ENCODE measurements around the gene KLHL12. TPM values are rescaled to one million over a fixed set of nuclear protein-coding genes. Genes with fewer than 3 reads are reported as not detected.

KLHL12 gene
- polyA plus RNA-seq, 1 experiment = 22.7 TPM

- Histone ChIP-seq H3K4me3 (ENCODE audit: low read depth, low read length) (no peak overlapping the region), H3K27me3 (ENCODE audit: control insufficient read depth, insufficient read depth, low read length) (no peaks in the 10 kb centered on the region), H3K36me3 (ENCODE audit: control insufficient read depth, insufficient read depth, low read length) (peaks cover 3% of the 10 kb centered on the region; the same call in 1 of the 2 replicates)
- ChIA-PET POLR2A (no interaction called here), CTCF (interaction anchor here (1.2 kb wide), 1 partner anchor 33 kb away, joined by 4 read pairs; no protein-coding TSS in a partner anchor)
- no peak for DNase-seq (ENCODE audit: low read depth)
- no peak for TF ChIP-seq CTCF (IDR thresholded peaks at IDR 0.05; ENCODE audit: insufficient read depth, low read depth, low read length)
These were observed 46.0 kb downstream of the KLHL12 start for GRCh38 chr1:202880961-202881460.

- peaks cover 3% of the 10 kb centered on the region; the same call in 1 of the 2 replicates for H3K36me3 ChIP-seq (ENCODE audit: control insufficient read depth, insufficient read depth, low read length)
- TF ChIP-seq CTCF (IDR thresholded peaks at IDR 0.05; ENCODE audit: insufficient read depth, low read depth, low read length) = no peak
- CTCF ChIA-PET = interaction anchor here (1.2 kb wide), 1 partner anchor 32 kb away, joined by 4 read pairs; no protein-coding TSS in a partner anchor
- POLR2A ChIA-PET = no interaction called here
- no peaks in the 10 kb centered on the region for H3K27me3 ChIP-seq (ENCODE audit: control insufficient read depth, insufficient read depth, low read length)
- no peak overlapping the region for H3K4me3 ChIP-seq (ENCODE audit: low read depth, low read length)
- DNase-seq (ENCODE audit: low read depth) = no peak
These were observed 47.0 kb downstream of the KLHL12 start for GRCh38 chr1:202880062-202880461.

GRCh38 chr1:202879128-202879527 lies 47.9 kb downstream of the KLHL12 start:
- POLR2A ChIA-PET = no interaction called here
- peaks cover 1% of the 10 kb centered on the region; the same call in 1 of the 2 replicates for H3K36me3 ChIP-seq (ENCODE audit: control insufficient read depth, insufficient read depth, low read length)

GRCh38 chr1:202873026-202873425 lies 54.0 kb downstream of the KLHL12 start:
- POLR2A ChIA-PET = no interaction called here

More at GRCh38 chr1:202879128-202879527, 47.9 kb downstream of the KLHL12 start:
- CTCF ChIA-PET = no interaction called here
- Histone ChIP-seq H3K27me3 (ENCODE audit: control insufficient read depth, insufficient read depth, low read length) (no peaks in the 10 kb centered on the region), H3K4me3 (ENCODE audit: low read depth, low read length) (no peak overlapping the region)
- no peak for DNase-seq (ENCODE audit: low read depth)
- no peak for TF ChIP-seq CTCF (IDR thresholded peaks at IDR 0.05; ENCODE audit: insufficient read depth, low read depth, low read length)

GRCh38 chr1:202871367-202871766 lies 55.7 kb downstream of the KLHL12 start:
- CTCF ChIA-PET = interaction anchor here (0.7 kb wide), 1 partner anchor 19 kb away, joined by 3 read pairs; no protein-coding TSS in a partner anchor
- no peaks in the 10 kb centered on the region for H3K36me3 ChIP-seq (ENCODE audit: control insufficient read depth, insufficient read depth, low read length)
- DNase-seq (ENCODE audit: low read depth) = no peak
- no peak overlapping the region for H3K4me3 ChIP-seq (ENCODE audit: low read depth, low read length)
- POLR2A ChIA-PET = no interaction called here
- no peak for TF ChIP-seq CTCF (IDR thresholded peaks at IDR 0.05; ENCODE audit: insufficient read depth, low read depth, low read length)
- H3K27me3 ChIP-seq (ENCODE audit: control insufficient read depth, insufficient read depth, low read length) = no peaks in the 10 kb centered on the region

More at GRCh38 chr1:202873026-202873425, 54.0 kb downstream of the KLHL12 start:
- Histone ChIP-seq H3K36me3 (ENCODE audit: control insufficient read depth, insufficient read depth, low read length) (no peaks in the 10 kb centered on the region), H3K4me3 (ENCODE audit: low read depth, low read length) (no peak overlapping the region), H3K27me3 (ENCODE audit: control insufficient read depth, insufficient read depth, low read length) (no peaks in the 10 kb centered on the region)
- CTCF ChIA-PET = interaction anchor here (1.2 kb wide), 1 partner anchor 10 kb away, joined by 3 read pairs; no protein-coding TSS in a partner anchor
- DNase-seq (ENCODE audit: low read depth) = no peak
- no peak for TF ChIP-seq CTCF (IDR thresholded peaks at IDR 0.05; ENCODE audit: insufficient read depth, low read depth, low read length)
